Measurements from ENCODE around the gene VTI1A. TPM values are rescaled to one million over a fixed set of nuclear protein-coding genes. Genes with fewer than 3 reads are reported as not detected.

VTI1A gene
- total RNA-seq, 1 donor from 2014 or later = 22.7 TPM

DNA sequence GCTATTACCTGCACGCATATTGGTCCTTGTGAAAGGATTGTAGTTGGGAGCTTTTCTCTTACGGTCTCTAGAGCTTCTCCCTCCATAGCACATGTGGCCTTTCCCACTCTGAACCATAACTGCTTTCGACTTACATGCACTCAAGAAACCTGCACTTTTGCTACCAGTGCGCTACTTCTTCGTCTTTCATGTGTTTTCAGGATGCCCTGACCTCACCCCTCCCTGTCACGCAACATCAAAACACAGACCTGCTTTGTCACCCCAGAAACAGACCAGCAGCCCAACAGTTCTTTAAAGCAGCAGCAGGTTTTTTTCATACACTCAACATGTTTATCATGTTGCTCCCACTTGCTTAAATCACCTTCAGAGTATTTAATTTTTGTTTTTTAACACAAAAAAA is 259.6 kb downstream of the VTI1A start:
- no peak overlapping the region for H3K4me3 Mint-ChIP-seq (ENCODE audit: unreplicated experiment)
- H3K27ac Mint-ChIP-seq (ENCODE audit: unreplicated experiment) = peak overlapping the region; percentile 4
- no peaks in the 10 kb centered on the region for H3K27me3 Mint-ChIP-seq (ENCODE audit: low read depth)
- H3K4me1 Mint-ChIP-seq (ENCODE audit: low read depth) = peaks cover 18% of the 10 kb centered on the region
- DNase-seq (ENCODE audit: low spot score) = no peak
- peaks cover 4% of the 10 kb centered on the region for H3K36me3 Mint-ChIP-seq (ENCODE audit: low read depth)
- TF ChIP-seq, protein P1, sequence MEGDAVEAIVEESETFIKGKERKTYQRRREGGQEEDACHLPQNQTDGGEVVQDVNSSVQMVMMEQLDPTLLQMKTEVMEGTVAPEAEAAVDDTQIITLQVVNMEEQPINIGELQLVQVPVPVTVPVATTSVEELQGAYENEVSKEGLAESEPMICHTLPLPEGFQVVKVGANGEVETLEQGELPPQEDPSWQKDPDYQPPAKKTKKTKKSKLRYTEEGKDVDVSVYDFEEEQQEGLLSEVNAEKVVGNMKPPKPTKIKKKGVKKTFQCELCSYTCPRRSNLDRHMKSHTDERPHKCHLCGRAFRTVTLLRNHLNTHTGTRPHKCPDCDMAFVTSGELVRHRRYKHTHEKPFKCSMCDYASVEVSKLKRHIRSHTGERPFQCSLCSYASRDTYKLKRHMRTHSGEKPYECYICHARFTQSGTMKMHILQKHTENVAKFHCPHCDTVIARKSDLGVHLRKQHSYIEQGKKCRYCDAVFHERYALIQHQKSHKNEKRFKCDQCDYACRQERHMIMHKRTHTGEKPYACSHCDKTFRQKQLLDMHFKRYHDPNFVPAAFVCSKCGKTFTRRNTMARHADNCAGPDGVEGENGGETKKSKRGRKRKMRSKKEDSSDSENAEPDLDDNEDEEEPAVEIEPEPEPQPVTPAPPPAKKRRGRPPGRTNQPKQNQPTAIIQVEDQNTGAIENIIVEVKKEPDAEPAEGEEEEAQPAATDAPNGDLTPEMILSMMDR (IDR thresholded peaks at IDR 0.05) = no peak
- H3K9me3 Mint-ChIP-seq (ENCODE audit: low read depth) = no peaks in the 10 kb centered on the region

DNA sequence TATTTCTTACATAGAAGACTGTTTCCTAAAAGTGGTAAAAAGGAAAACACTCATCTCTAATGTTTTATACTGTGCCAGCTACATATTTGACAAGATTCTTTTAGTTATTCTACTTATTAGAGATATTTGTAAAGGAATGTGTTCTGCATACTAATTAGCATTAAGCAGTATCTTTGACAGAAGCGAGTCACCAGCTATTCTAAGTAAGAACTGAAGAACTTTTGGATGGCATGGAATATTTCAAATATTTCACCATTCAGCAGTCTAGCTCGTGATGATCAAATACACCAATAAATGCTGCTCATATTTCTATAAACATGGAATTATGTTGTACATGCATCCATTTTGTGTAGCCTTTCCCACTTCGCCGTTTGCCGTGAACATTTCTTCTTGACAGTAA is 261.4 kb downstream of the VTI1A start:
- DNase-seq (ENCODE audit: low spot score) = no peak
- no peaks in the 10 kb centered on the region for H3K9me3 Mint-ChIP-seq (ENCODE audit: low read depth)
- no peak overlapping the region for H3K4me3 Mint-ChIP-seq (ENCODE audit: unreplicated experiment)
- peaks cover 17% of the 10 kb centered on the region for H3K4me1 Mint-ChIP-seq (ENCODE audit: low read depth)
- no peaks in the 10 kb centered on the region for H3K27me3 Mint-ChIP-seq (ENCODE audit: low read depth)
- TF ChIP-seq, protein P1 (IDR thresholded peaks at IDR 0.05) = no peak
- no peak overlapping the region for H3K27ac Mint-ChIP-seq (ENCODE audit: unreplicated experiment)
- H3K36me3 Mint-ChIP-seq (ENCODE audit: low read depth) = peaks cover 1% of the 10 kb centered on the region

DNA sequence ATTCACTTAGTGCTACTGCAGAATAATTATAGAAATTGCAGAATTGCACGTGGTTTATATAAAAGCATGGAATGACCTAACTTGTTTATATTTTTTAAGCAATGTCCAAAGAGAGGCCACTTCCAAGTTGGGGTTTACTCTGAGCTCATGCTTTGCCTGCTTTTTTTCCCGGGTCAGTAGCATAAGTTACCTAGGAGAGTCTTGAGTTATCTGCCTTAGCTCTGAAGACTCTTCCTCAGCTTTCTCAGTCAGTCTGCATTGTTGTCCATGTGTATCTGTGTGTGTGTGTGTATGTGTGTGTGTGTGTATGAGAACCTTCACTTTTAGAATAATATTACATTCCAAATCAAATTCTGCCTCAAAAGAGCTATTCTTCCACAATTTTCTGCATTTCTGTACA is 263.5 kb downstream of the VTI1A start:
- Mint-ChIP-seq H3K9me3 (ENCODE audit: low read depth) (no peaks in the 10 kb centered on the region), H3K4me1 (ENCODE audit: low read depth) (peaks cover 17% of the 10 kb centered on the region), H3K36me3 (ENCODE audit: low read depth) (peaks cover 1% of the 10 kb centered on the region), H3K27ac (ENCODE audit: unreplicated experiment) (no peak overlapping the region), H3K27me3 (ENCODE audit: low read depth) (no peaks in the 10 kb centered on the region), H3K4me3 (ENCODE audit: unreplicated experiment) (no peak overlapping the region)
- TF ChIP-seq, protein P1 (IDR thresholded peaks at IDR 0.05) = no peak
- no peak for DNase-seq (ENCODE audit: low spot score)

DNA sequence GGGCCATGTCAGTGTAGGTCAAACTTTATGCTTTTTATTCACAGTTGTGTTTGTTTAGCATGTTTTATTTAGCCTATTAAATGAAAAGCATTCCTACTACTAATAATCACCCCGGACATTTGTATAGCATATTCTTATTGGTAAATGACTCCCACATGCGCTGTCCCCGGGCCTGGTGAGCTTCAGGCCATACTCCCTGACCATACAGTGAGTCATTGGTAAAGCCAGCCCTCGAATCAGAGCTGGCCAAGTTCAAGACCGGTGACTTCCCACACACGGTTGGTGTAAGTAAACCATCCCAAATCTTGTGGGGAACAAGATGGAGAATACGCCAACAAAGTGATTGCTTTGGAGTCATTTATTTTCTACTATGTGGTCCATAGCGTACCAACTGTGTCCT is 264.4 kb downstream of the VTI1A start:
- no peak overlapping the region for H3K27ac Mint-ChIP-seq (ENCODE audit: unreplicated experiment)
- no peak overlapping the region for H3K4me3 Mint-ChIP-seq (ENCODE audit: unreplicated experiment)
- H3K4me1 Mint-ChIP-seq (ENCODE audit: low read depth) = peaks cover 17% of the 10 kb centered on the region
- DNase-seq (ENCODE audit: low spot score) = no peak
- TF ChIP-seq, protein P1 (IDR thresholded peaks at IDR 0.05) = no peak
- H3K36me3 Mint-ChIP-seq (ENCODE audit: low read depth) = peaks cover 4% of the 10 kb centered on the region
- no peaks in the 10 kb centered on the region for H3K9me3 Mint-ChIP-seq (ENCODE audit: low read depth)
- H3K27me3 Mint-ChIP-seq (ENCODE audit: low read depth) = no peaks in the 10 kb centered on the region

DNA sequence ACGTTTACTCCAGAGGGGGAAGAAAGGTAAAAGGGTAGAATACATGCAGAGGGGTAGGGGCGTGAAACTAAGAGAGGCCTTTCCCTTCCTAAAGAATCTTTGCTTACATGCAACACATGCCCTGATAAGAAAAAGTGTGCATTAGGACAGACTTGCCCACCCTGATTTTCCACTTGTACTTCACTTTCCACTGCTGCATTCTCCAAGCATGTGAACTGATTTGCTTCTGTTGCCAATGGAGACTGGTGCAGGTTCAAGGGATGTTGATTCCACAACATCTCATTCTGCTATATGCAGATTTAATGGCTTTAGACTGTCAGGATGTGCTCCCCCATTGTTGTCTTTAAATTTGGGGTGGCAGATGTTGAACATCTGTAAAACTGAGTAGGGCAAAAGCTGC is 265.5 kb downstream of the VTI1A start:
- no peak for DNase-seq (ENCODE audit: low spot score)
- peaks cover 25% of the 10 kb centered on the region for H3K4me1 Mint-ChIP-seq (ENCODE audit: low read depth)
- TF ChIP-seq, protein P1 (IDR thresholded peaks at IDR 0.05) = no peak
- no peak overlapping the region for H3K4me3 Mint-ChIP-seq (ENCODE audit: unreplicated experiment)
- H3K27me3 Mint-ChIP-seq (ENCODE audit: low read depth) = no peaks in the 10 kb centered on the region
- peaks cover 4% of the 10 kb centered on the region for H3K36me3 Mint-ChIP-seq (ENCODE audit: low read depth)
- no peaks in the 10 kb centered on the region for H3K9me3 Mint-ChIP-seq (ENCODE audit: low read depth)
- no peak overlapping the region for H3K27ac Mint-ChIP-seq (ENCODE audit: unreplicated experiment)
